ENCODE results near the gene SPART.
"Not testable (repeated sequence)": the region's sequence is repeated elsewhere in the genome, so short reads cannot be mapped to it uniquely, and the experiment has no call there.

The SPART gene

DNA sequence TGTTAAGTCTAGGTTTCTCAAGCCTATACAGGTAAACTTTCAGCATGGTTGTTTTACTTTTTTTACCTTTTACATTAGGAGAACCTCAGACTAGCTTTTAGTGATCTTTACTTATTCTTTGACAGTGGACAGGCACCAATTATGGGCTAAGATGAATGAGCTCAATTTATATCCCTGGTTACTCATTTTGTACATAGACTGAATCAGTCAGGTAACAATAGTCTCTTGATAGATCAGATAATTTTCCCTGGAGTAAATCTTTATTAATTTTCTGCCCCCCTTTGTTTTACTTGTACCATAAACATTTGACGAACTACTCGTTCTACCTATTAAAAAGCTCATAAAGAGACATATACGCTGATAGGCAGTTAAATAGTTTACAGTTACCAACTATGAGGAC, 22.8 kb downstream of the SPART start:
- in situ Hi-C loops (cut with MboI; ENCODE audit: low sequenced_read_pairs): no loop called here

DNA sequence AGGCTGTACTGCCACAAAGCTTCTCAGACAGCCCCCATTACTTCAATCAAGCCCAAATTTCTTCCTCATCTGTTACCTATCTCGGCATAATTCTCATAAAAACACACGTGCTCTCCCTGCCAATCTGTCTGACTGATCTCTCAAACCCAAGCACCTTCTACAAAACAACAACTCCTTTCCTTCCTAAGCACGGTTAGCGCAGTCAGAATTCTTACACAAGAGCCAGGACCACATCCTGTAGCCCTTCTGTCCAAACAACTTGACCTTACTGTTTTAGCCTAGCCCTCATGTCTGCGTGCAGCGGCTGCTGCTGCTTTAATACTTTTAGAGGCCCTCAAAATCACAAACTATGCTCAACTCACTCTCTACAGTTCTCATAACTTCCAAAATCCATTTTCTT, 26.4 kb downstream of the SPART start:
- in situ Hi-C loops (cut with MboI; ENCODE audit: low sequenced_read_pairs): not testable (repeated sequence)

DNA sequence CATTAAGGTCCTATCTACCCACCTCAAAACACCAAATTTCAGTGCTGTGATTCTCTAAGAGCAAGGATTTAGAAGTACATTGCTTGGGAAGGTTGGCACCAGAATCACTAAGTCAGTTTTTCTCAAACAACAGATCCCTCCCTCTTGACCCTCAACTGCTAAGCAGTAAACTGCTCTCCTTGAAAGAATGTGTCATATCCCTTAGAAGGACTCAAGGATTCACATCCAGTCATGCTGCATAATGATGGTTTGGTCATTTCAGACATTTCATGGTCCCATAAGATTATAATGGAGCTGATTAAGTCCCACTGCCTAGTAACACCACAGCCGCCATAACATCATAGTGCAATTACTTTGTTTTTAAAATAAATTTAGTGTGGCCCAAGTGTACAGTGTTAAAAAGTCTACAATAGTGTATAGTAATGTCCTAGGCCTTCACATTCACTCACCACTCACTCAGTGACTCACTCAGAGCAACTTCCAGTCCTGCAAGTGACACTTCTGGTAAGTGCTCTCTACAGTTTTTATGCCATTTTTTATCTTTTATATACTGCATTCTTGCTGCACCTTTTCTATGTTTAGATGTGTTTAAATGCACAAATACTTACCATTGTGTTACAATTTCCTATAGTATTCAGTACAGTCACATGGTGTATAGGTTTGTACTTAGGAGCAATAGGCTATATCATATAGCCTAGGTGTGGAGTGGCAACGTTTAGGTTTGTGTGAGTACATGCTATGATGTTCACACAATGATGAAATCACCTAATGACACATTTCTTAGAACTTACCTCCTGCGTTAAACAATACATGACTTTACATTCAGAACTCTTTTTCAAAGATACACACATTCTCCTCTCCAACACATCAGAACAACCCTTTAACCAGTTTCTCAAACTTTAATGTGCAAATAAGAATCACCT, 32.9 kb downstream of the SPART start:
- in situ Hi-C loops (cut with MboI; ENCODE audit: low sequenced_read_pairs): no loop called here

DNA sequence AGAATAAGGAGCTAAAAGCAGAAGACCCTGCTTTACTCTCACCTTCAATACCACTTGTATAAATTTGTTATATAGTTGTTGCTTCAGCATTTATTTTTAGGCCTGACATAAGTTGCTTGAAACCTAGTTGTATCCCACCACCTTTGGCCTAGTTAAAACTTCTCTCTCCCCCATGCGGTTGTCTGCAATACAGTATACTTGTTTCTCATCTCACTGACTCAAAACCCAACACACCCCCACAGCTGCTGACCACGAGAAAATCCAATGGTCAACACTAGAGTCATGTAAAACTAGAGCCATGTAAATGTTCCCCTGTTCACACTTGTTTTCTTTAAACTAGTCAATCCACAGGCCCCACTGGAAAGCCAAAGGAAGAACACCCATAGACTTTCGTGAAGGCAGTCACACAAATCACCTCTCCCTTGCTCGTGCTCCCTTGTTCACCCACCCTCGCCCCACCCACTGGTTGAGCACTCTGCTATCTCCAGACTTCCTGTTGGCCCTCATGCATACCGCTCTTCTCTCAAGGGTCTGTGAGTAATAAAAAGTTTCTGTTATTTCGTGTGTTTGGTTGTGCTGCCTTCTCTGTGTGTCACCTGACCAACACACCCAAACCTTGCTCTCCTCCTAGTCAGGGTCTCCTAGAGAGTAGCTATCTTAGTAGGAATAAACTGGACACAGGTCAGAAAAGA, 35.6 kb downstream of the SPART start:
- in situ Hi-C loops (cut with MboI; ENCODE audit: low sequenced_read_pairs): no loop called here

DNA sequence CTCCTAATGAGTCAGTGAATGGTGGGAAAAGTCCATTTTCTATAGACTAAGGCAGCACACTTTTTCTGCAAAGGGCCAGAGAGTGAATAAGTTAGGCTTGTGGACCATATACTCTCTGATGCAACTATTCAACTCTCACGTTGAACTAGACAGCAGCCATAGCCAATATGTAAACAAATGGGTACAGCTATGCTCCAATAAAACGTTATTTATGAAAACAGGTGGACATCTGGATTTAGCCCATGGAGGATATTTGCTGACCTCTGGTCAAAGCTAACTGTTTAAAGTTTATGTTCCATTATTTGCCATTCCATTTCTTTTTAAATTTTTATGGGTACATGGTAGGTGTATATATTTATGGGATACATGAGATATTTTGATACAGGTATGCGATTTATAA, 43.9 kb downstream of the SPART start:
- in situ Hi-C loops (cut with MboI; ENCODE audit: low sequenced_read_pairs): no loop called here

DNA sequence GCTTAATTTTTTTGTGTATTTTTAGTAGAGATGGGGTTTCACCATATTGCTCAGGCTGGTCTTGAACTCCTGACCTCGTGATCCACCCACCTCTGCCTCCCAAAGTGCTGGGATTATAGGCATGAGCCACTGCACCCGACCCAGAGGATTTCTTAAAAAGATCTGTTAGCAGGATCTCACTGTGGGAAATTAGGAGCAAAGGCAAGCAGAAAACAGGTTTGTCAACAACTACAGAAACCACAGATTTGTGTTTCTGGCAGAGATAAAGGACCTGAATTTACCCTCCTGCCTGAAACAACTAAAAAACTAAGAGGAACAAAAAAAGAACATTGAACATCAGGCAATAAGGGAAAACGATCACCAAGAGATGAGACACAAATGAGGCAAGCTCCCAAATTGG, 46.7 kb downstream of the SPART start:
- in situ Hi-C loops (cut with MboI; ENCODE audit: low sequenced_read_pairs): not testable (repeated sequence)

DNA sequence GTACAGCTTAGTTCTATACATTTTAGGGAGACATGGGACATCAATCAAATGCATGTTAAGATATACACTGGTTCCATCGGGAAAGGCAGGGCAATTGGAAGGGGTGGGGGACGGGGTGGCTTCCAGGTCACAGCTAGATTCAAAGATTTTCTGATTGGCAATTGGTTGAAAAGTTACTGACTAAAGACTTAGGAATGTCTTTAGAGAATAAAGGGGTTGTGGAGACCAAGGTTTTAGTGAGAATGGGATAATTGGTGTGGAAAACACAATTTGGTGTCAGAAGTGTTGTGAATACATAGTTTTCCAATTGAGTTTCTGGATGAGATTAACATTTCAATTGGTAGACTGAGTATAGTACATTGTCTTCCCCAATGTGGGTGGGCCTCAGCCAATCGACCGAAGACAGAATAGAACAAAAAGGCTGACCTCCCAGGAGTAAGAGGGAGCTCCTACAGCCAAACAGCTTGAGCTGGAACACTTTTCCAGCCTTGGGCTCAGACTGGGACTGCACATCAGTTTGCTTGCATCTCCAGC, 47.6 kb downstream of the SPART start:
- in situ Hi-C loops (cut with MboI; ENCODE audit: low sequenced_read_pairs): no loop called here

DNA sequence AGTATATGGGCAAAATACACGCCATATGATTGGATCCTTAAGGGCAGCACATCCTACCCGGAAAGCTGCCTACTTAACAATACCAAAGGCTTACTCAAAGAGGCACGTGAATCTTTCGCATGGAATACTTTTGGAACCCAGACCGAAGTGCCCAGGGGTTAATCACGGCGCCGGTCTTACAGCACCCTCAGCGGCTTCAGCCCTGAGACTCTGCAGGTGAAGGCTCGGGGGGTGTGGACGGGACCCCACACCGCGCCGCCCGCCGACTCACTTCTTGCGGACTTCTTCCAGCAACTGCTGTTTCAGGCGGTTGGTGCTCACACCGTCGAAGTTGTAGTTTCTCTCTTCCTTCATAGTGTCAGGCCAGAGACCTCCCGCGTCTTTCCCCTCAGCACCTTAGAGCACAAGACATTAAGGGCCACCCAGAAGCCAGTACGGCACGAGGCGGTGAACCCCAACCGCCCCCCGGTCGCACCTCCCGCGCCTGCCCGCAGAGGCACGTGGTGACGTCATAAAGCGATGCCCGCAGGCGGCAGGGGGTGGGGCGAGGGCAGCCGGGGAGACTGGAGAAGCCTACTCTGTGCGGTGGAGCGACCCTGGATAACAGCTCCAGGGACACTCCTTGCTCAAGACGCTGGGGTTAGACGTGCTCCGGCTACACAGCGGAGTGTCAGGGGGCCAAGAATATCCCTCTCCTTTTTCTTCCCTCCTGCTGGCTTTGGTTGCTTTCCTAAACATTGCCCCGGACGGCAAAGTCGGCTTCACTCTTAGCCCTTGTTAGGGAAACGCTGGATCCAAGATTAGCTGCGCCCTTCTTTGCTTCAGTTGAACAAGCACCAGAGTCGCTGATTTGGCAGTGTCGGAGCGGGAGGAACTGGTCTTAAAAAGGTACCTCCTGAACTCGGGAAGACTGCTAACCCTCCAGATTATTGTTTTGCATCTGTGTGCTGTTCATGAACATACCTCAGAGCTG, 48.5 kb downstream of the SPART start, which contains the start of gene CCDC169:
CCDC169 (minus strand) TSS at position 449 of the 973 bp plus-strand sequence; CDS start at position 354, 95 bp downstream.
- in situ Hi-C loops (cut with MboI; ENCODE audit: low sequenced_read_pairs): no loop called here

DNA sequence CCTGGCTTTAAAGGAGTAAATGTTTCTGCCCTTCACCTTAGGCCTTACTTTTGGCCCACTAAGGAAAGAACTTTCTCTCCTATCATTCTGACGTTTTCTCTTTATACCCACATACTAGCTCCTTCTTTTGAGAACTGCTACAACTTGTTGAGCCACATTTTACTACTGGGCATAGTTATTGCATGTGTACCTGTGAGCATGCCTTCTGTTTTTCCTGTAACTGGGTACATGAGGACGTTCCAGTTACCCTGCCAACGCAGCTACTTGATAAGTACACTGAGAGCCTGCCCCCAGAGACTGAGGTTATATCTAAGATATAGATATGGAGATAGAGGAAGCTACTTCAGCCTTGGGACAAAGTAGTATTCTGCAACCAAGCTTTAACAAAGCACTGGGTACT, 52.1 kb downstream of the SPART start:
- in situ Hi-C loops (cut with MboI; ENCODE audit: low sequenced_read_pairs): no loop called here

DNA sequence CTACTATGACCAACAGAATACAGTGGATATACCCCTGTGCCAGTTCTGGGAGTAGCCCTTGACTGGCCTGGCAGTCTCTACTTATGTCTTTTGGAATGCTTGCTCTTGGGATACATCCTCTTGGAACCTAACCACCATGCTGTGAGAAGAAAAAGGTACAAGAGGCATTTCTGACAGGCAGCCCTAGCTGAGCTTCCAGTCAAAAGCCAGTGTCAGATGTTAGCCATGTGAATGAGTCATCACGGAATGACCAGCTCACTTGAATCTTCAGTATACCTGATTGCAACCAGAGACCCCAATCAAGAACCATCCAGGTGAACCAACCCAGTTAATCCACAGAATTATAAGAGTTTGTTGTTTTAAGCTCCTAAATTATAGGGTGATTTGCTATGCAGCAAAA, 52.7 kb downstream of the SPART start:
- in situ Hi-C loops (cut with MboI; ENCODE audit: low sequenced_read_pairs): no loop called here

DNA sequence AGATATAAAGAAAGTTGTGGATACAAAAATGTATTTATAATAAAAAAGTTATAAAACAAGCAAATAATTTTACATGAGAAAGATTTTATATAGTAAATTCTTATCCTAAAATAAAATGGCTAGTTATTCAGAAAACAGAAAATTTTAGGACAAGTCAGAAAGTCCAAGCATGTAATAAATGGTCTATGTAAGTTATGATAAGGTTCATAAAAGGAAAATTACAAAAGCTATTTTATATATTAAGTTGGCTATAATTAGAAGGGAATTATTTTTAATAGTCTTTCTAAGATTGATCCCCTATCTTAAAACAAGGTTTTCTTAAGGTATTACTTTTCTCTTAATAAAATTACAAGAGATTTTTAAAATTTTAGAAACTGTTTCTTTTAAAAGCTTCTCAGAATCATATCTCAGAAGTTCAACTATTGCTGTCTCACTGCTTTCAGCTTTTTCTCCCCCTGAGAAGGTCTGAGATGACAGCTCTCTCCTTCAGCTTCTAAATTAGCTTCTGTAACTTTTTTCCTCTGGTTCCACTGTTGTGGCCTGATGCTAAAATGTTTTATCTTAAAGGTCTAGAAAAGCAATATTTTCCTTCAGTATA, 57.3 kb downstream of the SPART start:
- in situ Hi-C loops (cut with MboI; ENCODE audit: low sequenced_read_pairs): no loop called here

DNA sequence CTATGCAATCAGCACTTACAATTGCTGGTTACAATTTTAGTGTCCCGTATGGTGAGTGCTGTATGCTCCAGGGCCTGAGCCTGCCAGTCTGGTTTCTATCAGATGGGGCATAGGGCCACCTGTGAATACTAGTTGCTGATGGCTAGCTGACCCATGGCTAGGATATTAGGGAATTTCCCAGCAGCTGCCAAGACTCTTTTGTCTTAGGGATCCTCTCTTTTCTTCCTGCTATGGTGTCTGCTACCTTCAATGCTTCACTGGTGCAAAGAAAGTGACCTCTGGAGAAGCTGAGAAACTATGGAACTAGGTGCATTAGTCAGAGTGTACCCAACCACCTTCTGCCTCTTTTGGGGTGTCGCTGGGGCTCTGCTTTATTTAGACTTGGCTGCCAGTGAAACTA, 60.2 kb downstream of the SPART start:
- in situ Hi-C loops (cut with MboI; ENCODE audit: low sequenced_read_pairs): no loop called here

DNA sequence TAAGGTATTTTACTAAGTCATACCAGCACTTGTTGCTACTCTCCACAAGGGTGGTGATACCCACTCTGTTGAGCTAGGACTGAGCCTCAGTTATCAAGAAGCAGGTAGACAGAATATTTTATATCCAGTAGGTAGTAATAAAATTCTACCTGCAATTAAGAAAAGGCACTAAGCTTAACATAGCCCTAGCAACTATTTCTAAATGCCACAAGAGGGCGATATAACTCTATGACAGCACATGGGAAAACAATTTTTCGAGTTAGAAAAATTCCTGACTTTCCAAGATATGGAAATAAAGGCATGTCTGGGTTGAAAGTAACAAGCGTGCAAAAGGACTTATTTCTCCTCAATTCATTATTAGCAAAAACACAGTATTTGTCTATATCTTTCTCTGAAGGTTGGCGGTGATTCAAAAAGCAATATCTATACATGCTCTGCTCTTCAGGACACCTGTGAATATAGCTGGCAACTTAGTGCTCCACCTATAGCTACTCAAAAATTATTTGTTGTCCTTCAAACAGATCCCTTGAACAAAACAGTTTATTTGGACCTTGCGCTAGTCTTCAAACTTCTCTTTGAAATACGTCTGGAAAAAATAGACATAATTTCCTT, 63.3 kb downstream of the SPART start:
- in situ Hi-C loops (cut with MboI; ENCODE audit: low sequenced_read_pairs): no loop called here

DNA sequence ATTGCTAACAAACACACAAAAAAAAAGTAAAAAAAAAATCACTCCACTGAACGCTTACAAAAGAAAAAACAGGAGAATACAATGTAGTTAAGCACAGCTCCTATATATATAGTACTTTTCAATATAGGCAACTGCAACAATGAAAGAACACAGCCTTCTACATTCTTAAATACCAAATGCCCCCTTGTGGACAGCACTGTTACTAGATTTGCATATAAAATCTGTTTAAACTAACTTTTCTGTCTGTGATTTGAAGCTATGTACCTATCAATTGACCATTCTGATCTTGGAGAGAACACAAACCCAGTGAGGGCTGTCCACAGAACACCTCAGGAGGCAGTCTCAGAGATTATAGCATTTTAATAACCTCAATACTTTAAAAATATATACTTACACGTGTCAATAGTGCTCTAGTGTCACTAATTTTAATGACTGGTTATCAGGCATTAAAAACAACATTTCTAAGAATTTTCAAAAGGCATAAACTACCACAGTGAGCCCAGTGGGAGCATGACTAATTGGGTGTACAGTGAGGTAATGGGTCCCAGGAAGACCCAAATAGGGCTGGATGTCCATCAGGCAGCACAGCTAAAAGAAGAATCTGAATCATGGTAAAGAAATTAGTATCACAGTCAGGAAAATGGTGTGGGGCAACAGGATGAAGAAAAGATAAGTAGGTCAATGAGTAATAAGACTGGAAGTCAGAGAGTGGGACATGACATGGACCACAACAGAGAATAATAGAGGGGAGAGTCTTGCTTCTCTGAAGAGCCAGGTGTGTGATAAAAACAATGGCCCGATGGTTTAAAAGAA, 70.8 kb downstream of the SPART start:
- in situ Hi-C loops (cut with MboI; ENCODE audit: low sequenced_read_pairs): no loop called here

DNA sequence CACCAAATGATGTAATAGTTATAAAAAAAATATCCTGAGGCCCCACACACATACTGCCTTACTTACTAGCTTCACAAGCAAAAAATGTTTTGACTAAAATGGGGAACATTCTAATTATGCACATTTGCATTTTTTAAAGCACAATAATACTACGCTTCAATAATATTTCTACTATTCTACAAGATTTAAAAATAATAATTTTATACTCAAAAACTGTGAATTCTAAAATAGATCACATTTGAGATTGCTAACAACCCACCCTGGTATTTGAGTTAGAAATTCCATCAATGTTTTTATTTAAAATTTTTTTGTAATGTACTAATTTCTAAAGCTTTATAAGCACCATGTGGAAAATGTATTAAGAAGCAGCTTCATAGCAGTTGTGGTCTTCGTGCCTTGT, 72.8 kb downstream of the SPART start:
- in situ Hi-C loops (cut with MboI; ENCODE audit: low sequenced_read_pairs): loop anchor here (25.0 kb wide), 1 partner anchor 286 kb away; no protein-coding TSS in a partner anchor

DNA sequence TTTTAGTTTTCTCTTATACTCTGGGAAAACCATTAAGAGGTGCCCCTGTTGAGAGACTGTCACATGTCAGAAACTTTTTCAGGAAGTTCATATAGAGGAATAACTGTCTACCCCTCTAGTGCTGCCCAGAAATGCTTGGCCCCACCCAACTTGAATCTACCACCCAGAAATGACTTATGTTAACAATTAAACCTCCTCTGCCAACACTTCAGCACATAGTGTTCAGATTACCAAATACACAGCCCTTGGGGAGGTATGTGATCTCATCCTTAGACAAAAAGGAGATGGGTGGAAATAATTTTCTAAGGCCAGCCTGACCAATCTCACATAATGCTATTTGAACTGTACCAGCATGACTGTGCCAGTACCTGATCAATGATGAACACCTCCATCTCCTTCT, 84.2 kb downstream of the SPART start:
- in situ Hi-C loops (cut with MboI; ENCODE audit: low sequenced_read_pairs): loop anchor here (25.0 kb wide), 1 partner anchor 275 kb away; no protein-coding TSS in a partner anchor

DNA sequence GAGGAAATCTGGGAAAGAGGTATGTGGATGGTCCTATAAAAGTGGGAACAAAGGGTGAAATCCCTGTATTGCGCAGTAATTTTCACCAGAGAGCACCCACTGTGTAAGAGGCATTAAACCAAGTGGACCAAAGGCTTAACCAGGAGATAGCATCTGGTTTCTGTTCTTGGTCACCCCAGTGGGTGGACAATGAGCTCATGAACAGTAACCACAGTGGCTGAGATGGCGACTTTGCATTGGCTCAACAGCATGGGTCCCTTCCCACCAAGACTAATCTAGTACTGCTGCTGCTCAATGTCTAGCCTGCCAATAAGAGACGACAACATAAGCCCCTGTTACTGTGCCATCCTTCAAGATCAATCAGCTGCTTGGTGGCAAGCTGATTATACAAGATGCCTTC, 85.2 kb downstream of the SPART start:
- in situ Hi-C loops (cut with MboI; ENCODE audit: low sequenced_read_pairs): loop anchor here (25.0 kb wide), 1 partner anchor 274 kb away; no protein-coding TSS in a partner anchor

DNA sequence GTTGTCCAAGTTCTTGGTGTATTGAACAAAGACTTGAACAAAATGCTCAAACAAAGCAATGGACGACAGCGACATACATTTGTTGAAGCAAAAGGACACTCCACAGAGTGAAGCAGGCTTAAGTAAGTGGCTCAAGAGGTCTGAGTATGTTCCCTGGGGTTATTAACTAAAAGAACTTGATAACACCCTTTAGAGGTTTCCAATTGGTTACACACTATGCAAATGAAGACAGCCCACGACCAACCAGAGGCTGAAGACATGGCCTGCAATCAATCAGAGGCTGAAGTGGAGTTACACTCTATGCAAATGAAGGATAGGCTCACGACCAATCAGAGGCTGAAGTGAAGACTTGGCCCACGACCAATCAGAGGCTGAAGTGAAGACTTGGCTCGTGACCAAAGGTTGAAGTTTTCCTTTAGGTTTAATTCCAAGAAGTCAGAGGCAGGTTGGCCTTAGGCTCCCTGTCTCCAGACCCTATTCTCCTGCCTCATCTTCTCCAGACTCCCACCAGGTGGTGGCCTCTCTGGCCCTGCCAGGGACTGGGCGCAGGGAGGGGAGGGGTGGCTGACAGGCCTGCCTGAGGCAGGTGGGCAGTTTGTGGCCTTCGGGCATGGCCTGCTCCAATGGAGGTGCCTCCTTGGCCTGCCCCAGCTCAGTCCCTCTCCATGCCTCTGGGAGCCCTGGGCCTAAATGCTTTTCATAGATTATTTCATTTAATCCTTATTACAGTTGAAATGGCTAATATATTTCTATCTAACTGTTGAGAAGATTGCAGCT, 86.6 kb downstream of the SPART start:
- in situ Hi-C loops (cut with MboI; ENCODE audit: low sequenced_read_pairs): loop anchor here (25.0 kb wide), 1 partner anchor 272 kb away; no protein-coding TSS in a partner anchor

Data from hTERT RPE-1 (cell line).